H9 (cell line): ENCODE results near the gene SORCS2. TPM values are rescaled to one million over a fixed set of nuclear protein-coding genes. Genes with fewer than 3 reads are reported as not detected.

Source experiments
- DNase-seq: peaks from one replicate; pipeline ENCODE4 v3.0.0-alpha.2; 2017
- H2AFZ ChIP-seq: one replicate; pipeline ENCODE4 v1.6.1; 2013; ENCODE audit warnings: mild to moderate bottlenecking, low read length, control low read depth, moderate library complexity
- H2AK5ac ChIP-seq: 2 replicates; pipeline ENCODE4 v1.6.1; 2013; ENCODE audit warnings: low read length, control low read depth, mixed read lengths; ENCODE audit not compliant: insufficient read length
- H2BK120ac ChIP-seq: one replicate; pipeline ENCODE4 v1.6.1; 2013; ENCODE audit warnings: low read depth, mild to moderate bottlenecking, low read length, control low read depth, inconsistent platforms; ENCODE audit not compliant: poor library complexity, severe bottlenecking
- H2BK12ac ChIP-seq: 2 replicates; pipeline ENCODE4 v1.6.1; 2013; ENCODE audit warnings: low read length, control low read depth, mixed read lengths, low read depth; ENCODE audit not compliant: insufficient read length
- H2BK15ac ChIP-seq: 2 replicates; pipeline ENCODE4 v1.6.1; 2013; ENCODE audit warnings: low read depth, low read length, control low read depth
- H2BK20ac ChIP-seq: one replicate; pipeline ENCODE4 v1.6.1; 2013; ENCODE audit warnings: low read depth, mild to moderate bottlenecking, low read length, control low read depth, inconsistent platforms; ENCODE audit not compliant: poor library complexity, severe bottlenecking
- H2BK5ac ChIP-seq: 2 replicates; pipeline ENCODE4 v1.6.1; 2013; ENCODE audit warnings: low read length, control low read depth, mixed read lengths; ENCODE audit not compliant: insufficient read length
- H3K14ac ChIP-seq: 2 replicates; pipeline ENCODE4 v1.6.1; 2013; ENCODE audit warnings: low read length, control low read depth; ENCODE audit not compliant: insufficient read depth
- H3K18ac ChIP-seq: 2 replicates; pipeline ENCODE4 v1.6.1; 2013; ENCODE audit warnings: low read depth, mild to moderate bottlenecking, mixed read lengths, low read length, control low read depth; ENCODE audit not compliant: insufficient read length
- H3K23ac ChIP-seq: 2 replicates; pipeline ENCODE4 v1.6.1; 2013; ENCODE audit warnings: low read length, control low read depth, mixed read lengths, low read depth; ENCODE audit not compliant: insufficient read length
- H3K23me2 ChIP-seq: 2 replicates; pipeline ENCODE4 v1.6.1; 2013; ENCODE audit warnings: low read depth, mild to moderate bottlenecking, mixed read lengths, low read length, control low read depth; ENCODE audit not compliant: insufficient read length, poor library complexity, severe bottlenecking
- H3K27ac ChIP-seq: 2 replicates; pipeline ENCODE4 v1.5.1; 2013; ENCODE audit warnings: low read length, control low read depth, mixed read lengths, low read depth; ENCODE audit not compliant: insufficient read length
- H3K27me3 ChIP-seq: 2 replicates; pipeline ENCODE4 v1.6.1; 2013; ENCODE audit warnings: low read length, control low read depth, inconsistent platforms; ENCODE audit not compliant: insufficient read depth
- H3K4ac ChIP-seq: 2 replicates; pipeline ENCODE4 v1.6.1; 2013; ENCODE audit warnings: low read depth, mild to moderate bottlenecking, control low read depth, inconsistent platforms, low read length, moderate library complexity
- H3K4me1 ChIP-seq: 2 replicates; pipeline ENCODE4 v1.6.1; 2013; ENCODE audit warnings: low read length, control low read depth, inconsistent platforms; ENCODE audit not compliant: insufficient read depth
- H3K4me2 ChIP-seq: 2 replicates; pipeline ENCODE4 v1.6.1; 2013; ENCODE audit warnings: low read length, control low read depth, mixed read lengths; ENCODE audit not compliant: insufficient read length, insufficient read depth
- H3K56ac ChIP-seq: 2 replicates; pipeline ENCODE4 v1.6.1; 2013; ENCODE audit warnings: low read depth, mild to moderate bottlenecking, mixed read lengths, low read length, control low read depth; ENCODE audit not compliant: insufficient read length
- H3K79me1 ChIP-seq: 2 replicates; pipeline ENCODE4 v1.6.1; 2013; ENCODE audit warnings: low read depth, mild to moderate bottlenecking, moderate library complexity, low read length, control low read depth, inconsistent platforms; ENCODE audit not compliant: insufficient read depth, poor library complexity, severe bottlenecking
- H3K79me2 ChIP-seq: 2 replicates; pipeline ENCODE4 v1.6.1; 2013; ENCODE audit warnings: low read length, control low read depth, inconsistent platforms; ENCODE audit not compliant: insufficient read depth
- H3K9ac ChIP-seq: 2 replicates; pipeline ENCODE4 v1.6.1; 2013; ENCODE audit warnings: low read length, control low read depth, mixed read lengths; ENCODE audit not compliant: insufficient read length; ENCODE audit errors: extremely low read depth
- H3K9me3 ChIP-seq: one replicate; pipeline ENCODE4 v1.6.1; 2013; ENCODE audit warnings: low read depth, low read length, inconsistent platforms; ENCODE audit not compliant: control insufficient read depth
- H3T11ph ChIP-seq: one replicate; pipeline ENCODE4 v1.6.1; 2013; ENCODE audit warnings: mild to moderate bottlenecking, low read length, control low read depth, inconsistent platforms
- H4K20me1 ChIP-seq: one replicate; pipeline ENCODE4 v1.6.1; 2013; ENCODE audit not compliant: control insufficient read depth, insufficient read length, insufficient read depth
- H4K5ac ChIP-seq: 2 replicates; pipeline ENCODE4 v1.6.1; 2013; ENCODE audit warnings: low read depth, mild to moderate bottlenecking, mixed read lengths, low read length, control low read depth; ENCODE audit not compliant: insufficient read length
- H4K8ac ChIP-seq: replicated peaks from 2 replicates; pipeline ENCODE4 v1.6.1; 2013; ENCODE audit warnings: low read length, control low read depth, mixed read lengths, low read depth; ENCODE audit not compliant: insufficient read length
- H4K91ac ChIP-seq: 2 replicates; pipeline ENCODE4 v1.6.1; 2013; ENCODE audit warnings: low read depth, mild to moderate bottlenecking, moderate library complexity, mixed read lengths, low read length, control low read depth; ENCODE audit not compliant: insufficient read length
- H3K27ac Mint-ChIP-seq, 3 experiments: 2 replicates in 2 of 3; 3 replicates in 1 of 3; pipeline ENCODE4 v1.8.0; 2020 to 2021; ENCODE audit warnings: mixed read lengths in 3 of 3, mild to moderate bottlenecking in 1 of 3, moderate library complexity in 1 of 3
- H3K27me3 Mint-ChIP-seq: 2 replicates; pipeline ENCODE4 v1.8.0; 2021; ENCODE audit warnings: low read depth, mild to moderate bottlenecking, moderate library complexity, mixed read lengths
- H3K36me3 Mint-ChIP-seq, 3 experiments: 2 replicates in 2 of 3; 3 replicates in 1 of 3; pipeline ENCODE4 v1.8.0; 2020 to 2021; ENCODE audit warnings: low read depth in 3 of 3, mixed read lengths in 3 of 3; ENCODE audit not compliant: insufficient read depth in 1 of 3
- H3K4me1 Mint-ChIP-seq, 2 experiments: 2 replicates each; pipeline ENCODE4 v1.8.0; 2020; ENCODE audit warnings: mixed read lengths in 2 of 2
- H3K4me3 Mint-ChIP-seq, 2 experiments: 2 replicates in 1 of 2; 3 replicates in 1 of 2; pipeline ENCODE4 v1.8.0; 2020 to 2021; ENCODE audit warnings: mild to moderate bottlenecking in 2 of 2, mixed read lengths in 2 of 2, moderate library complexity in 1 of 2
- H3K9me3 Mint-ChIP-seq, 2 experiments: 2 replicates in 1 of 2; 3 replicates in 1 of 2; pipeline ENCODE4 v1.8.0; 2020; ENCODE audit warnings: mild to moderate bottlenecking in 2 of 2, mixed read lengths in 2 of 2, moderate library complexity in 1 of 2
- CTCF ChIP-seq: fragments of 200-600 bp; sonication (generic); conservative IDR thresholded peaks from 3 replicates; pipeline ENCODE4 v1.8.0; 2021; ENCODE audit warnings: antibody characterized with exemption, mild to moderate bottlenecking
- WGBS: extraction: QIAGEN DNeasy Blood & Tissue Kit; methylation state at CpG from one replicate; pipeline ENCODE4 v1.1.7; 2013; ENCODE audit warnings: missing lambda C conversion rate, low lambda C conversion rate, mixed read lengths; ENCODE audit not compliant: insufficient read length; ENCODE audit errors: extremely low coverage; 5-methylcytosine and 5-hydroxymethylcytosine counted together
- total RNA-seq: library from RNA; stranded (reverse); gene quantifications from 2 replicates; pipeline ENCODE4 v1.2.1, GENCODE V29; 2021

The SORCS2 gene
- total RNA-seq, 1 experiment from 2014 or later: 0.57 TPM

DNA sequence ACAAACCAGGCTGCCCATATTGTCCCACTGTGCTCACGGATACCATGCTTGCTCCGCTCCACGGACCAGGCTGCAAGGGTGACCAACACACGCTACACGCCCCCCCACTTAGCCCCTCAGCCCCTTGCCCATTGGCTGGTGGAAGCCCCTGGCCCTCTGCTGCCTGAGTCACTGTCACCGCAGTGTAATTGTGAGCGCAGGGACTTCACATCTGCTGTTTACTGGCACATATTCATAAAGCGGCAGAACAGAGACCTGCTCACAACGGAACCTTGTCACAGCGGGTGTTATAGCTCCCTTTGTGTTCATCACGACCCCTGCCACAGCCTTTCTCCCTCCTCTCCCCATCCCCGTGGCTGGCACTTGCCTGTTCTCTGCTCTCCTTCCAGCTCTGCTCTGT lies 158.7 kb downstream of the SORCS2 start:
- no peak overlapping the region for H2BK15ac ChIP-seq
- no peak overlapping the region for H3K4me2 ChIP-seq
- H3K18ac ChIP-seq: no peak overlapping the region
- H2BK12ac ChIP-seq: no peak overlapping the region
- TF ChIP-seq CTCF: no peak
- no CpG with 5 or more reads among the region's 12 CpGs for WGBS
- H2BK5ac ChIP-seq: no peak overlapping the region
- H3K79me2 ChIP-seq: no peaks in the 10 kb centered on the region
- H4K5ac ChIP-seq: no peak overlapping the region
- no peaks in the 10 kb centered on the region for H3K79me1 ChIP-seq
- H3K27ac ChIP-seq: no peak overlapping the region
- no peaks in the 10 kb centered on the region for H3K27me3 ChIP-seq
- no peak overlapping the region for H3K4me3 Mint-ChIP-seq
- no peak overlapping the region for H2AK5ac ChIP-seq
- H3K4me1 Mint-ChIP-seq: no peaks in the 10 kb centered on the region; a peak in 1 of 4 replicates
- H3K4ac ChIP-seq: no peak overlapping the region
- H3K27me3 Mint-ChIP-seq: peaks cover 8% of the 10 kb centered on the region
- no peak overlapping the region for H3K9ac ChIP-seq
- no peak overlapping the region for H3K56ac ChIP-seq
- no peak overlapping the region for H4K91ac ChIP-seq
- H3K4me1 ChIP-seq: no peaks in the 10 kb centered on the region
- H3K9me3 Mint-ChIP-seq: no peaks in the 10 kb centered on the region
- H2BK20ac ChIP-seq: no peak overlapping the region
- no peak for DNase-seq
- H2AFZ ChIP-seq: no peak overlapping the region
- no peak overlapping the region for H3K23ac ChIP-seq
- no peaks in the 10 kb centered on the region for H3K23me2 ChIP-seq
- no peak overlapping the region for H4K8ac ChIP-seq
- no peak overlapping the region for H3K27ac Mint-ChIP-seq
- H3K9me3 ChIP-seq: no peaks in the 10 kb centered on the region
- H3K36me3 Mint-ChIP-seq: no peaks in the 10 kb centered on the region
- H3K14ac ChIP-seq: no peak overlapping the region
- no peak overlapping the region for H3T11ph ChIP-seq
- H2BK120ac ChIP-seq: no peak overlapping the region
- H4K20me1 ChIP-seq: no peaks in the 10 kb centered on the region
